Measurements from ENCODE around the gene LTB. TPM values are rescaled to one million over a fixed set of nuclear protein-coding genes. Genes with fewer than 3 reads are reported as not detected.

Gene LTB
- total and polyA plus RNA-seq, 9 of the 15 experiments (the other 6 are each of a cell fraction or from before 2014, with no cell fraction given) = 0.07 to 0.51 TPM; not detected in 7

DNA sequence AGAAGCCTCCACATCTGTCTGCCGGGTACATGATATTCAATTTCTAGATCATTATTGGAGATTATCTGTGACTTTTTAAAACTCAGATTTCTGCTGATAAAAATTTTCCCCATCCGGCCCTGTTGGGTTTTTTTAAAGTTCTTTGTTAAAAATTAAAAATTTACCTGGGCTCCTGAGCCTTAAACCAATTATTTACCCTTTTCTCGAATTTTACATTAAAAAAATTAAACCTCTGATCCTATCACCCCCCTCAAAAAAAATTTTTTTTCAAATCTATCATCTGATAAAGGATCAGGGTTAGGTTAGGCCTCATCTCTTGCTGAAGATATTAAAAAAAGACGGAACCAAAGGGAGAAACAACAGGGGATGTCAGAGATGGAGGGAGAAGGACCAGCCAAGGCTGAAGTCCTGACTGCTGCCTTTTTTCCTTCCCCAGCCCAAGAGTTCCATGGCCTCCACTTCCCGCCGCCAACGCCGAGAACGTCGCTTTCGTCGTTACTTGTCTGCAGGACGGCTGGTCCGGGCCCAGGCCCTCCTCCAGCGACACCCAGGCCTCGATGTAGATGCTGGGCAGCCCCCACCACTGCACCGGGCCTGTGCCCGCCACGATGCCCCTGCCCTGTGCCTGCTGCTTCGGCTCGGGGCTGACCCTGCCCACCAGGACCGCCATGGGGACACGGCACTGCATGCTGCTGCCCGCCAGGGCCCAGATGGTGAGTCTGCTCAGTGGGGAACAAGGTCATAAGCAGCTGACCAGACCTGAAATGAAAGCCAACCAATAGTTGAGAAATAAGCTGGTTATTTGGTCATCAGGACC is 34.3 kb downstream of the LTB start (continued):
- TF ChIP-seq, protein P1, sequence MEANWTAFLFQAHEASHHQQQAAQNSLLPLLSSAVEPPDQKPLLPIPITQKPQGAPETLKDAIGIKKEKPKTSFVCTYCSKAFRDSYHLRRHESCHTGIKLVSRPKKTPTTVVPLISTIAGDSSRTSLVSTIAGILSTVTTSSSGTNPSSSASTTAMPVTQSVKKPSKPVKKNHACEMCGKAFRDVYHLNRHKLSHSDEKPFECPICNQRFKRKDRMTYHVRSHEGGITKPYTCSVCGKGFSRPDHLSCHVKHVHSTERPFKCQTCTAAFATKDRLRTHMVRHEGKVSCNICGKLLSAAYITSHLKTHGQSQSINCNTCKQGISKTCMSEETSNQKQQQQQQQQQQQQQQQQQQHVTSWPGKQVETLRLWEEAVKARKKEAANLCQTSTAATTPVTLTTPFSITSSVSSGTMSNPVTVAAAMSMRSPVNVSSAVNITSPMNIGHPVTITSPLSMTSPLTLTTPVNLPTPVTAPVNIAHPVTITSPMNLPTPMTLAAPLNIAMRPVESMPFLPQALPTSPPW (CRISPR knock-in tag; IDR thresholded peaks at IDR 0.05) = peak; percentile 51; the same call in 1 of the 2 replicates
- TF ChIP-seq POLR3G (IDR thresholded peaks at IDR 0.05; ENCODE audit: extremely low read depth, insufficient read length, insufficient replicate concordance) (no peak), SAP30 (IDR thresholded peaks at IDR 0.05; ENCODE audit: borderline replicate concordance, insufficient read depth, low read depth, low read length, poor library complexity, severe bottlenecking) (no peak), ZNF408 (CRISPR knock-in tag; IDR thresholded peaks at IDR 0.05; ENCODE audit: low read depth) (no peak), GATAD2B (IDR thresholded peaks at IDR 0.05; ENCODE audit: borderline replicate concordance) (no peak), TSC22D4 (tag; IDR thresholded peaks at IDR 0.05) (no peak), FOXJ2 (tag; IDR thresholded peaks at IDR 0.05) (peak; percentile 62; the same call in 1 of the 2 replicates), ZNF134 (CRISPR knock-in tag; conservative IDR thresholded peaks at IDR 0.05) (no peak), ZNF324 (CRISPR knock-in tag; IDR thresholded peaks at IDR 0.05) (peak; percentile 19; the same call in 1 of the 2 replicates), SRSF7 (optimal IDR thresholded peaks at IDR 0.05; ENCODE audit: low read depth, low read length) (no peak), RBFOX2 (IDR thresholded peaks at IDR 0.05; ENCODE audit: low read depth, low read length) (peak; percentile 77), GTF2E2 (tag; IDR thresholded peaks at IDR 0.05) (peak; percentile 94), ZNF583 (CRISPR knock-in tag; IDR thresholded peaks at IDR 0.05) (peak; percentile 27; the same call in 1 of the 2 replicates), FOXM1 (IDR thresholded peaks at IDR 0.05; ENCODE audit: low read depth) (0 out of 2 replicates have a peak, but pooled peaks have one; percentile 3), FOXM1 (CRISPR knock-in tag; IDR thresholded peaks at IDR 0.05; ENCODE audit: low read depth) (peak; percentile 56; the same call in 1 of the 2 replicates), ELF4 (CRISPR knock-in tag; IDR thresholded peaks at IDR 0.05) (no peak), ZFP36 (IDR thresholded peaks at IDR 0.05; ENCODE audit: low read depth, low read length, partially characterized antibody) (no peak), ZNF584 (CRISPR knock-in tag; IDR thresholded peaks at IDR 0.05; ENCODE audit: low read depth) (peak; percentile 72; the same call in 1 of the 2 replicates)
- TF ChIP-seq, protein P2, sequence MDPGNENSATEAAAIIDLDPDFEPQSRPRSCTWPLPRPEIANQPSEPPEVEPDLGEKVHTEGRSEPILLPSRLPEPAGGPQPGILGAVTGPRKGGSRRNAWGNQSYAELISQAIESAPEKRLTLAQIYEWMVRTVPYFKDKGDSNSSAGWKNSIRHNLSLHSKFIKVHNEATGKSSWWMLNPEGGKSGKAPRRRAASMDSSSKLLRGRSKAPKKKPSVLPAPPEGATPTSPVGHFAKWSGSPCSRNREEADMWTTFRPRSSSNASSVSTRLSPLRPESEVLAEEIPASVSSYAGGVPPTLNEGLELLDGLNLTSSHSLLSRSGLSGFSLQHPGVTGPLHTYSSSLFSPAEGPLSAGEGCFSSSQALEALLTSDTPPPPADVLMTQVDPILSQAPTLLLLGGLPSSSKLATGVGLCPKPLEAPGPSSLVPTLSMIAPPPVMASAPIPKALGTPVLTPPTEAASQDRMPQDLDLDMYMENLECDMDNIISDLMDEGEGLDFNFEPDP (CRISPR knock-in tag; IDR thresholded peaks at IDR 0.05) = no peak
- TF ChIP-seq, protein P3, sequence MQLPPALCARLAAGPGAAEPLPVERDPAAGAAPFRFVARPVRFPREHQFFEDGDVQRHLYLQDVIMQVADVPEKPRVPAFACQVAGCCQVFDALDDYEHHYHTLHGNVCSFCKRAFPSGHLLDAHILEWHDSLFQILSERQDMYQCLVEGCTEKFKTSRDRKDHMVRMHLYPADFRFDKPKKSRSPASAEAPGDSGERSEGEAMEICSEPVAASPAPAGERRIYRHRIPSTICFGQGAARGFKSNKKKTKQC (CRISPR knock-in tag; IDR thresholded peaks at IDR 0.05) = peak; percentile 81; the same call in 1 of the 2 replicates
- TF ChIP-seq, protein P4, sequence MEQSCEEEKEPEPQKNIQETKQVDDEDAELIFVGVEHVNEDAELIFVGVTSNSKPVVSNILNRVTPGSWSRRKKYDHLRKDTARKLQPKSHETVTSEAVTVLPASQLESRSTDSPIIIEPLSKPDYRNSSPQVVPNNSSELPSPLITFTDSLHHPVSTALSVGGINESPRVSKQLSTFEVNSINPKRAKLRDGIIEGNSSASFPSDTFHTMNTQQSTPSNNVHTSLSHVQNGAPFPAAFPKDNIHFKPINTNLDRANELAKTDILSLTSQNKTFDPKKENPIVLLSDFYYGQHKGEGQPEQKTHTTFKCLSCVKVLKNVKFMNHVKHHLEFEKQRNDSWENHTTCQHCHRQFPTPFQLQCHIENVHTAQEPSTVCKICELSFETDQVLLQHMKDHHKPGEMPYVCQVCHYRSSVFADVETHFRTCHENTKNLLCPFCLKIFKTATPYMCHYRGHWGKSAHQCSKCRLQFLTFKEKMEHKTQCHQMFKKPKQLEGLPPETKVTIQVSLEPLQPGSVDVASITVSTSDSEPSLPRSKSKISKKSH (CRISPR knock-in tag; IDR thresholded peaks at IDR 0.05) = no peak

All from K562 (cell line).